ENCODE measurements around the gene KIFC1.

Gene KIFC1

DNA sequence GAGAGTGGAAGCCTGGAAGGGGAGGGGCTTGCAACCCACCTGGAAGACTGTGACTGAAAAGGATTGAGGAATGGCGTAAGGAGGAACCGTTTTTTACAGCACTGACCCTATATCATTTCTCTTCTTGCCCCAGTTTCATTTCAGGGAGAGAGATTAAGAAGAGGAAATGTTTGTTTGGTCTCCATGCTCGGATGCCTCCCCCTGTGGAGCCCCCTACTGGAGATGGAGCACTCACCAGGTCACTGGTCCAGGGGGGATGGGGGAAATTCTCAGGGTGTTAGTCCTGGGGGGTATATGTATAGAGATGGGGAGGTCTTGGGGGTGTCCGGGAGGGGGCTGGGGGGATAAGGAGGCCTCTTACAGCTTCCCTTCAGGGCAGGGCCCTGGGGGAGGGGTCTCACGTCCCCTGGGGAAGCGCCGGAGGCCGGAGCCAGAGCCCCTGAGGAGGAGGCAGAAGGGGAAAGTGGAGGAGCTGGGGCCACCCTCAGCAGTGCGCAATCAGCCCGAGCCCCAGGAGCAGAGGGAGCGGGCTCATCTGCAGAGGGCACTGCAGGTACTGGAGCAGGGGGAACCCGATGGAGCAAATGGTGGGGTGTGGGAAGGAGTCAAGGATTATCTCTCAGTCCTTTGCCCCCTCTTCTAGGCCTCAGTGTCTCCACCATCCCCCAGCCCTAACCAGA, 23.1 kb downstream of the KIFC1 start:
- Histone ChIP-seq H3K27me3 (ENCODE audit: insufficient read depth, low read length) (no peaks in the 10 kb centered on the region), H3K27ac (ENCODE audit: low read length) (no peak overlapping the region), H3K36me3 (ENCODE audit: insufficient read depth, low read depth, low read length) (peaks cover 44% of the 10 kb centered on the region), H3K4me3 (ENCODE audit: low read length) (no peak overlapping the region), H3K4me1 (ENCODE audit: insufficient read depth, low read length) (peaks cover 25% of the 10 kb centered on the region), H3K9ac (ENCODE audit: low read depth, low read length) (no peak overlapping the region), H3K9me3 (ENCODE audit: insufficient read depth, low read depth, low read length) (no peaks in the 10 kb centered on the region)

- H3K4me3 ChIP-seq (ENCODE audit: low read length): peak overlapping the region; percentile 91; the same call in 1 of the 2 replicates
- no peaks in the 10 kb centered on the region for H3K9me3 ChIP-seq (ENCODE audit: insufficient read depth, low read depth, low read length)
- H3K27me3 ChIP-seq (ENCODE audit: insufficient read depth, low read length): no peaks in the 10 kb centered on the region
- no peak overlapping the region for H3K9ac ChIP-seq (ENCODE audit: low read depth, low read length)
- no peak overlapping the region for H3K27ac ChIP-seq (ENCODE audit: low read length)
- H3K4me1 ChIP-seq (ENCODE audit: insufficient read depth, low read length): peaks cover 25% of the 10 kb centered on the region
- peaks cover 44% of the 10 kb centered on the region for H3K36me3 ChIP-seq (ENCODE audit: insufficient read depth, low read depth, low read length)
Observed at GRCh38 chr6:33415831-33416230, 24.2 kb downstream of the KIFC1 start.

DNA sequence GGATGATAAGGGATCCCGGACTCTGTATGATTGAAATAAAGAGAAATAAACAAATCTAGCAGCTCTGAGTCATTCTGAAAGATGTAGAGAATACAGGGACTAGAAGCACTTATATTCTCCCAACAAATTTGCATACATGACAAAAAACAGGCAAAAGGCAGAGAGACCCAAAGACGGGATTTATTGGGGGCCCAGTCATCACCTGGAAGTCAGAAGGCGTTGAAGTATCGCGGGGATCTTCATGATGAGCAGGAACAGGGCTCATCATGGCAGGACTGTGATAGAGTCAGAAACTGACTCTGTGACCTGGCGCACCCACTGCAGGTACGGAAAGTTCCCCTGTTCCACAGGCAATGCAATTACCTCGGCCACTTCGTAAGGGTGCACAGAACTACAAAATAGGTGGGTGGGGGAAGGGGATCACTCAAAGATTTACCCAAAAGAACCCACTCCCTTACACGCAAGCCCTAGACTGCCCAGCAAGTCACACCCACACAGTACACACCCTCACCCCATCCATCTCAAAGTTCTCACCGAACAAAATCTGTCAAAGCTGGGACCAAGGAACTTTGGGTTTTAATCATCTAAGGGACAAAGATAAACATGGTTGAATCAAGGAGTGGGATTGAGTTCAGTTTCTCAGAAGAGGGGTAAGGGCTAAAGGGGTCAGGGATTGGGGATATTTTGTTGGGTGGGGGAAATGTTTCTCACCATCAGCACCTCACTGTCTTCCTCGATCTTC, 24.9 kb downstream of the KIFC1 start:
- Histone ChIP-seq H3K9me3 (ENCODE audit: insufficient read depth, low read depth, low read length) (no peaks in the 10 kb centered on the region), H3K4me3 (ENCODE audit: low read length) (peak overlapping the region; percentile 91), H3K4me1 (ENCODE audit: insufficient read depth, low read length) (peaks cover 22% of the 10 kb centered on the region), H3K27me3 (ENCODE audit: insufficient read depth, low read length) (no peaks in the 10 kb centered on the region), H3K36me3 (ENCODE audit: insufficient read depth, low read depth, low read length) (peaks cover 44% of the 10 kb centered on the region), H3K9ac (ENCODE audit: low read depth, low read length) (peak overlapping the region; percentile 96; the same call in 1 of the 2 replicates), H3K27ac (ENCODE audit: low read length) (peak overlapping the region; percentile 81)

GRCh38 chr6:33417128-33417902, 25.7 kb downstream of the KIFC1 start:
- Histone ChIP-seq H3K27ac (ENCODE audit: low read length) (peak overlapping the region; percentile 81), H3K9ac (ENCODE audit: low read depth, low read length) (peak overlapping the region; percentile 96), H3K4me1 (ENCODE audit: insufficient read depth, low read length) (peaks cover 21% of the 10 kb centered on the region), H3K27me3 (ENCODE audit: insufficient read depth, low read length) (no peaks in the 10 kb centered on the region), H3K4me3 (ENCODE audit: low read length) (peak overlapping the region; percentile 91), H3K36me3 (ENCODE audit: insufficient read depth, low read depth, low read length) (peaks cover 44% of the 10 kb centered on the region), H3K9me3 (ENCODE audit: insufficient read depth, low read depth, low read length) (no peaks in the 10 kb centered on the region)

DNA sequence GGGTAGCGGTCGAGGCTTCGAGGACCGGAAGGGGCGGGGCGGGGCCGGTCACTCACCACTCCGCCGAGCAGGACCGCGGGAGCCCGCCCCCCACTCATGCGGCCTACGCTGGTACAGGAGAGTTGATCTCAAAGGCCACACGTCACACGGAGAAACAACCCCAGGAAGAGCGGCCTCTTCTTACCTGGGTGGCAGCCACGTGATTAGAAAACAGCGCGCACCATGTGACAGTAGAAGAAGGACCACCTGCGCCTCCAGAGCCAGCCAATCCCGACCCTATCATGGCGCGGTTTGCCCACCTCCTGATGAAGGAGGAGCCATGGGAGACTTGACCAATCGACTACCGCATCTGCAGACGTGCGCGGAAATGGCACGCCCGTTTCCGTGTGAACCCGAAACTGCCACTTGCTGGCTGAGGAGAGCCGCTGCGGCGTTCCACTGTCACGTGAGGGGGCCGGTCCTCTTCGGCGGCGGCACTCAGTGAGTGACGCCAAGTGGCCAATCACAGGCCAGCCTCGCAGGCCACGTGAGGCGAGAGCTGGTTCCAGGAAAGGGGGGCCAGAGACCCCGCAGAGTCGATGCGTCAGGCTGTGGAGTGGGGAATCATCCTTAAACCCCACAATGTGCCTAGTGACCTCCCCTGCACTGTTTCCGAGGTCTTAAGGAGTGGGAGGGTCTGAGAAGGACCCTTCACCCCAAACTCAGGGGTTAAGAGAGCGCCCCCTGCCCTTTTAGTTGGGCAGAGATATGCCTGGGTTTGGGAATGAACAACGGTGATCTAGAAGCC, 26.5 kb downstream of the KIFC1 start, which contains the start of gene CUTA:
Gene CUTA, minus strand, starts transcription at position 205 of the 787 bp plus-strand sequence. Its CDS starts 107 bp downstream, at position 98.
- Histone ChIP-seq H3K4me3 (ENCODE audit: low read length) (peak within 1 kb of the TSS; percentile 91), H3K27ac (ENCODE audit: low read length) (peak within 1 kb of the TSS; percentile 93), H3K4me1 (ENCODE audit: insufficient read depth, low read length) (peaks cover 21% of the 10 kb centered on the region), H3K9ac (ENCODE audit: low read depth, low read length) (peak within 1 kb of the TSS; percentile 96), H3K27me3 (ENCODE audit: insufficient read depth, low read length) (no peaks in the 10 kb centered on the region), H3K9me3 (ENCODE audit: insufficient read depth, low read depth, low read length) (no peaks in the 10 kb centered on the region), H3K36me3 (ENCODE audit: insufficient read depth, low read depth, low read length) (peaks cover 44% of the 10 kb centered on the region)

GRCh38 chr6:33418690-33419291, 27.2 kb downstream of the KIFC1 start:
- H3K9ac ChIP-seq (ENCODE audit: low read depth, low read length): peak overlapping the region; percentile 87
- peaks cover 44% of the 10 kb centered on the region for H3K36me3 ChIP-seq (ENCODE audit: insufficient read depth, low read depth, low read length)
- H3K9me3 ChIP-seq (ENCODE audit: insufficient read depth, low read depth, low read length): no peaks in the 10 kb centered on the region
- H3K27me3 ChIP-seq (ENCODE audit: insufficient read depth, low read length): no peaks in the 10 kb centered on the region
- peaks cover 21% of the 10 kb centered on the region for H3K4me1 ChIP-seq (ENCODE audit: insufficient read depth, low read length)
- peak overlapping the region; percentile 93 for H3K27ac ChIP-seq (ENCODE audit: low read length)
- H3K4me3 ChIP-seq (ENCODE audit: low read length): peak overlapping the region; percentile 91

- peak within 1 kb of the TSS; percentile 91 for H3K4me3 ChIP-seq (ENCODE audit: low read length)
- H3K9ac ChIP-seq (ENCODE audit: low read depth, low read length): peak within 1 kb of the TSS; percentile 89; the same call in 1 of the 2 replicates
- H3K27ac ChIP-seq (ENCODE audit: low read length): peak within 1 kb of the TSS; percentile 93
Observed at GRCh38 chr6:33419580-33420490, 28.2 kb downstream of the KIFC1 start, which contains the start of gene SYNGAP1. TSS of gene SYNGAP1 (plus strand) at chr6:33420065. CDS start at chr6:33420265, 200 bp downstream.

DNA sequence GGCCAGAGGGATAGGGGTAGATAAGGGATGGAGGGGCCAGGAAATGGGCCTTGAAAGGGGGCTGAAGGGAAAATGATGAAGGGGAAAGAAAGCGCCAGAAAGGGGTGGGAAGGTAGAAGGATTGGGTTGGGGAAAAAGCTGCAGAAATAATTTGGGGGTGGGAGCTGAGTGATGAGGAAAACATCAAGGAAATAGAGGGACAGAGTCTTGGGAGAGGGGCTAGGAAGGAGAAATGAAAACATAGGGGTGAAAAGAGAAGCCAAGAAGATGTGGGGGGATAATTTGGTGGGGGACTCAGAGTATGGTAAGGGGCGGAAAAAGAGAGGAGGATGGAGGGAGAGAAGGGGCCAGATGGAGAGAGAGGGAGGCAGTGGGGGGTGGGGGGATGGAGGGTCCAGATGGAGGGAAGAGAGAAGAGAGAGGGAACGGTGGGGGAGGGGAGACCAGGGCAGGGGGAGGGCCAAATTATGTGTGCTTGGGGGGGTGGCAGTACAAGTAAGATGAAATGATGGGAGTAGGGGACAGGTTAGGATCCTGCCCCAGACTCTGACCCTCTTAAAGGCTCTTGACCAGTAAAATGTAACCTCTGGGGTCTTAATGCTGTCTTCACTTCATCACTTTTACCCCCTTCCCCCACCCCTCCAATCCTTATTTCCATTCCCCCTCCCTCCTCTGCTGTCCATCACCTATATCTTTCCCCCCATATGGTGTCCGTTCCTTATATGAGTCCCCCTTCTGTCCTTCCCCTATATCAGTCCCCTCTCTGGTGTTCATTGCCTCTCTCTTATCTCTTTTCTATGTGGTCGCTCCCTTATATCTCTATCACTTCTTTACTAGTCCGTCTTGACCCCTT, 29.1 kb downstream of the KIFC1 start:
- no peaks in the 10 kb centered on the region for H3K9me3 ChIP-seq (ENCODE audit: insufficient read depth, low read depth, low read length)
- peaks cover 31% of the 10 kb centered on the region for H3K4me1 ChIP-seq (ENCODE audit: insufficient read depth, low read length)
- H3K27ac ChIP-seq (ENCODE audit: low read length): no peak overlapping the region
- peaks cover 36% of the 10 kb centered on the region for H3K36me3 ChIP-seq (ENCODE audit: insufficient read depth, low read depth, low read length)
- no peaks in the 10 kb centered on the region for H3K27me3 ChIP-seq (ENCODE audit: insufficient read depth, low read length)
- H3K9ac ChIP-seq (ENCODE audit: low read depth, low read length): peak overlapping the region; percentile 89; the same call in 1 of the 2 replicates
- H3K4me3 ChIP-seq (ENCODE audit: low read length): peak overlapping the region; percentile 83

More at GRCh38 chr6:33419580-33420490, 28.2 kb downstream of the KIFC1 start, which contains the start of gene SYNGAP1:
- H3K27me3 ChIP-seq (ENCODE audit: insufficient read depth, low read length): no peaks in the 10 kb centered on the region
- no peaks in the 10 kb centered on the region for H3K9me3 ChIP-seq (ENCODE audit: insufficient read depth, low read depth, low read length)
- H3K4me1 ChIP-seq (ENCODE audit: insufficient read depth, low read length): peaks cover 25% of the 10 kb centered on the region
- H3K36me3 ChIP-seq (ENCODE audit: insufficient read depth, low read depth, low read length): peaks cover 45% of the 10 kb centered on the region

GRCh38 chr6:33421344-33421643, 29.7 kb downstream of the KIFC1 start:
- Histone ChIP-seq H3K9ac (ENCODE audit: low read depth, low read length) (peak overlapping the region; percentile 89; the same call in 1 of the 2 replicates), H3K27ac (ENCODE audit: low read length) (no peak overlapping the region), H3K36me3 (ENCODE audit: insufficient read depth, low read depth, low read length) (peaks cover 32% of the 10 kb centered on the region), H3K4me3 (ENCODE audit: low read length) (peak overlapping the region; percentile 83; the same call in 1 of the 2 replicates), H3K4me1 (ENCODE audit: insufficient read depth, low read length) (peaks cover 27% of the 10 kb centered on the region), H3K27me3 (ENCODE audit: insufficient read depth, low read length) (no peaks in the 10 kb centered on the region), H3K9me3 (ENCODE audit: insufficient read depth, low read depth, low read length) (no peaks in the 10 kb centered on the region)

Data from iPS-20b (cell line).